Choroid plexus epithelial cell (primary cell): Measurements from ENCODE around the gene CDH4.

Experiments used
- DNase-seq: peaks from one replicate; pipeline ENCODE4 v3.0.0-alpha.2; 2010; ENCODE audit warnings: low read depth
- H3K4me3 ChIP-seq: 2 replicates; pipeline ENCODE4 v1.5.1; 2011; ENCODE audit warnings: low read depth, mild to moderate bottlenecking, control low read depth, low read length, moderate library complexity
- CTCF ChIP-seq: conservative IDR thresholded peaks from 2 replicates; pipeline ENCODE4 v1.5.1; 2011; ENCODE audit warnings: low read depth, mild to moderate bottlenecking, control low read depth, inconsistent platforms, low read length, moderate library complexity

Gene CDH4

GRCh38 chr20:61434341-61434781 lies 182.3 kb downstream of the CDH4 start:
- no peak for TF ChIP-seq CTCF
- H3K4me3 ChIP-seq: no peak overlapping the region
- peak; percentile 18 for DNase-seq

GRCh38 chr20:61435184-61435822 lies 183.2 kb downstream of the CDH4 start:
- no peak overlapping the region for H3K4me3 ChIP-seq
- no peak for DNase-seq
- no peak for TF ChIP-seq CTCF

- DNase-seq: no peak
- H3K4me3 ChIP-seq: no peak overlapping the region
- TF ChIP-seq CTCF: no peak
These were observed 183.8 kb downstream of the CDH4 start for GRCh38 chr20:61435823-61436220.

GRCh38 chr20:61436283-61436666 lies 184.2 kb downstream of the CDH4 start:
- TF ChIP-seq CTCF: no peak
- DNase-seq: peak; percentile 27
- H3K4me3 ChIP-seq: no peak overlapping the region

GRCh38 chr20:61436667-61437279 lies 184.7 kb downstream of the CDH4 start:
- peak; percentile 40 for TF ChIP-seq CTCF
- peak; percentile 69 for DNase-seq

GRCh38 chr20:61437280-61438206 lies 185.5 kb downstream of the CDH4 start:
- peak; percentile 80 for DNase-seq
- peak; percentile 14 for TF ChIP-seq CTCF
- no peak overlapping the region for H3K4me3 ChIP-seq

More at GRCh38 chr20:61436667-61437279, 184.7 kb downstream of the CDH4 start:
- H3K4me3 ChIP-seq: no peak overlapping the region
